ENCODE data around the gene ASCL2.

Gene ASCL2

DNA sequence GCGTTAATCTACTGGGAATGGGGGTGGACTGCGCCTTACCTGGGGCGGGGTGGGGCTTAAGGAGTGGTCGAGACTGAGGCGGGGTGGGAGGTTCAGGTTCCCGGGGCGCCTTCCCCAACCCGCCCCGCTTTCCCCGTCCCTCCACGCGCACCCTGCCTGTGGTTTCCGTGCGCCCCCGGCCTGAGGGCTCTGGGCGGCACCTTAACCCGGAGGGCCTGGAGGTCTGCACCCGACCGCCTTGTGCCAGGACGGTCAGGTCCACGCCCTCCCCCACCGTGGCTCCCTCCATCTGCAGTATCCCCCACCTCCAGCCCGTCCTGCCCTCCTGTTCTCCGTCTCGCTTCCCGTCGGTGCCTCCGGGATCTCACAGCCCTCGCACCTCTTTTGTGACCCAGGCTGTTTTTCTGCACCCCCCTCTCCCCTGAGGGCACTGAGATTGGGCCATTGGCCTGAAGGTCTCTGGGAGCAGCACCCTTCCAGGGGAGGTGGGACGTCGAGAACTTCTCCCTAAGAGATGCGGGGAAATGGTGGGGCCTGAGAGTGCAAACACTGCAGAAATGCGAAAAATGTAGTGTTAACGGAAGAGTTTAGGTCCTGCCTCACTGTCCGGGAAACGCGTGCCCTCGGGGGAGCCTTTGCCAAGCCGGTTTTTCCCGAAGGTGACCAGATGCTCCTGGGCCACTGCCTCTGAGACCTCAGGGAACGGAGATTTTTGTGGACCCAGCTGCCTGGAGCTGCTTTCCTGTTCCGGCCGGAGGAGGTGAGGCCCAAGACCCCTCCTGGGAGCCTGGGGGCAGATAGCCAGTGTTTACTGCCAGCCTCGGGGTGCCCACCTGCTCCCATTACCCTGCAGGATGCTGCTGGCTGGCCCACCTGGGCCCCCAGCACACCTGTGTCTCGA lies 1.2 kb upstream of the ASCL2 start:
- DNase-seq (ENCODE audit: low spot score): no peak

DNA sequence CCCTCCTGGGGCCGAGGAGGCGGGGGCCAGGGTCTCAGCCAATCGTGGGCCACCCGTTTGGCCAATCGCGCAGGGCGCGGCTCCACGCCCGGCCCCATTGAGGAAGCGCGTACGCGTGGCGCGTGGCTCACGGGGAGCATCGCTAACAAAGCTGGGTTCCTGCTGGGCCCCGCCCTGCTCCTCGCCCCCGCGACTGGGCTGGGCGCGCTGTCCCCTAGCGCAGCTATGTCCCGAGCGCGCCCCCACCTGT lies 614 bp upstream of the ASCL2 start:
- DNase-seq (ENCODE audit: low spot score): no peak

DNA sequence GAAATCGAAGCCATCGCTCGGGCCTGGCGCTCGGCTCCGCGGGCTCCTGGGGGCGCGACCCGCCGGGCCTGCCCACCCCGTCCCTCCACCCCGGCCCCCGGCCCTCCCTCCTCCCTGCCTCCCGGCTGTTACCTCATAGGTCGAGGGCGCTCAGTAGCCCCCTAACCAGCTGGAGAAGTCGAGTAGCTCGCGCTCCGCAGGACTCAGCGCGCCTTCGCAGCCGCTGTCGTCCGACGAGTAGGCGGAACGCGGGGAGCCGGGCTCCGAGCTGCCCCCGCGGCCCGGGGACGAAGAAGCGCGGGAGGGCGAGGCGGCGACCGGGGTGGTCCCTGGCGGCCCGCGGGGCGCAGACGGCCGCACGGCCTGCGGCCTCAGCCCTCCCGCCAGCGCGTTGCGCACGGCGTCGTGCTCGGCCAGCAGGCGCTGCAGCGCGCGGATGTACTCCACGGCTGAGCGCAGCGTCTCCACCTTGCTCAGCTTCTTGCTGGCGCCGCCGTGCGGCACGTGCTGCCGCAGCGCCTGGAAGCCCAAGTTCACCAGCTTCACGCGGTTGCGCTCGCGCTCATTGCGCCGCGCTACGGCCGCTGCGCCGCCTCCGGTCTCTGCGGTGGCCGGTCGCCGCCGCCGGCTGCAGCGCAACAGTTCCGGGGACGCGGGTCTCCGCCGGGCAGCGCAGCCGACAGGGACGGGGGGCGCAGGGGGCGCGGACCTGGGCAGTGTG lies 627 bp downstream of the ASCL2 start:
- peak; percentile 43 for DNase-seq (ENCODE audit: low spot score)

GRCh38 chr11:2268729-2269600 lies 1.4 kb downstream of the ASCL2 start:
- peak; percentile 58 for DNase-seq (ENCODE audit: low spot score)

- DNase-seq (ENCODE audit: low spot score): no peak
These were observed 2.3 kb downstream of the ASCL2 start for GRCh38 chr11:2267851-2268728.

DNA sequence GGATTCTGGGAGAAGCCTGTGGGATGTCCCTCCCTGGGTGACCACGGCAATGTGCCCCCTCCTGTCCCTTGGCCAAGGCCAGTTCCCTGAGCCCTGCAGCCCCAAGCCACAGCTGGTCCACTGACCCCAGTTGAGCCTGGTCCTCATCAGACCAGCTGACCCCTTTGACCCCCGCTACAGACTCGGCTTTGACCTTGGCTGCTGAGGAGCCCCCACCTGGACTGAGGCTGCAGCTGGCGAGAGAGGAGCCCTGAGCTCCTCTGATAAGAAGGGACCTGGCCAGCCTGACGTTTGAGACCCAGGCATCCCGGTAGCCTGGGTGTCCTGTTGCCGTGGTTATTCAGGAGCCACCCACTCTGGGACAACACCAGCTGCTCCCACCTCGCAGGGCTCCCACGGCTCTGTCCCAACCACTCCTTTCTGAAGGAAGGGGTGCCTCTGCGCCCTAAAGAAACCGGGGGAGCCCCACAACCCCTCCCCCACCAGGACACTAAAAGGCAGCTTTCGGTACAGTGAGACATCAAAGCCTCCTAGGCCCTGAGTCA lies 3.0 kb downstream of the ASCL2 start:
- DNase-seq (ENCODE audit: low spot score): no peak

- DNase-seq (ENCODE audit: low spot score): no peak
These were observed 3.6 kb downstream of the ASCL2 start for GRCh38 chr11:2266586-2267305.

- DNase-seq (ENCODE audit: low spot score): no peak
These were observed 4.4 kb downstream of the ASCL2 start for GRCh38 chr11:2265854-2266585.

DNA sequence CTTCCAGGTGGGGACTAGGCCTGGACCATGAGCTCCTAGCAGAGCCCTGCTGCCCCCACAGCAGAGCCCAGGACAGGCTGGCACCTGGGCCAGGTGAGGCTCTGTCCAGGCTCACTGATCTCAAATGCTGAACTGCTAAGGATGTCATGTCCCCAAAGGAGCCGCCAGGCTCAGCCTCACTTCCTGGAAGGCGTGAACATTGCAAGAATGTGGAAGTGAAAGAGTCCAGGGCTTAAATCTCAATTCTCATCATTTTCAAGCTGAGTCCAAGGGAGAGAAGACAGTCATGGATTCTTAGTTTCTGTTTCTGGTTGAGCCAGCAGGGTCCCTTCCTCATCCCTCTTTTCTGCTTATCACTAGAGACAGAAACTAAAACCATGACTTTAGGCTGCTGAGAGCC lies 5.0 kb downstream of the ASCL2 start:
- peak; percentile 52 for DNase-seq (ENCODE audit: low spot score)

DNA sequence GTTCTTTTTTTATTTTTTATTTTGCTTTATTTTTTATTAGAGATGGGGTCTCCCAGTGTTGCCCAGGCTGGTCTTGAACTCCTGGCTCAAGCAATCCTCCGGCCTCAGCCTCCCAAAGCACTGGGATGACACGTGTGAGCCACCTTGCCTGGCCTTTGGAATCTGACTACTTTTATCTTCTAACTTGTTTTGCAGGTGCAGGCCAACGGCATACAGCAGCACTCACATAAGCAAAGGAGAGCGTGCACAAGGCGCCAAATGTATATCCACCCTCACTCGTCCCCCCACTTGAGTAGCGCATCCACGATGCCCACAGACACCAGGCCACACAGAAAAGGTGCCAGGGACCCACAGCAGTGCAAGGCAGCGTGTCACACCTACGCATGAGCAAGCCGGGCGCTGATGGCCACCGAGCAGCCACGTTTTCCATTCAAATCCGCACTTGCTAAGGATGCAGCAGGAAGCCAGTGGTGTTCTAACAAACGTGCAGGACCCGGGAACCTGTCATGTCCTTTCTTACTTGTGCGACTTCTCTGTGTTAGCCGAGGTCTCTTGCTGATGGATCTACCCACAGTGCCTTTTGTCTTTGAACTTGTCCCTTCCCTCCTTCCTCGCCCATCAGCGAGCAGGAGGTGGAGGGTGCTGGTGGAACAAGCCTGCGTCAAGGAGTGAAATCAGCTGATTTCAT lies 5.9 kb downstream of the ASCL2 start:
- DNase-seq (ENCODE audit: low spot score): no peak

GRCh38 chr11:2263724-2264360 lies 6.5 kb downstream of the ASCL2 start:
- DNase-seq (ENCODE audit: low spot score): no peak

- DNase-seq (ENCODE audit: low spot score): no peak
These were observed 7.3 kb downstream of the ASCL2 start for GRCh38 chr11:2263071-2263565.

- DNase-seq (ENCODE audit: low spot score): no peak
These were observed 7.9 kb downstream of the ASCL2 start for GRCh38 chr11:2262301-2263070.

GRCh38 chr11:2261436-2262230 lies 8.8 kb downstream of the ASCL2 start:
- no peak for DNase-seq (ENCODE audit: low spot score)

DNA sequence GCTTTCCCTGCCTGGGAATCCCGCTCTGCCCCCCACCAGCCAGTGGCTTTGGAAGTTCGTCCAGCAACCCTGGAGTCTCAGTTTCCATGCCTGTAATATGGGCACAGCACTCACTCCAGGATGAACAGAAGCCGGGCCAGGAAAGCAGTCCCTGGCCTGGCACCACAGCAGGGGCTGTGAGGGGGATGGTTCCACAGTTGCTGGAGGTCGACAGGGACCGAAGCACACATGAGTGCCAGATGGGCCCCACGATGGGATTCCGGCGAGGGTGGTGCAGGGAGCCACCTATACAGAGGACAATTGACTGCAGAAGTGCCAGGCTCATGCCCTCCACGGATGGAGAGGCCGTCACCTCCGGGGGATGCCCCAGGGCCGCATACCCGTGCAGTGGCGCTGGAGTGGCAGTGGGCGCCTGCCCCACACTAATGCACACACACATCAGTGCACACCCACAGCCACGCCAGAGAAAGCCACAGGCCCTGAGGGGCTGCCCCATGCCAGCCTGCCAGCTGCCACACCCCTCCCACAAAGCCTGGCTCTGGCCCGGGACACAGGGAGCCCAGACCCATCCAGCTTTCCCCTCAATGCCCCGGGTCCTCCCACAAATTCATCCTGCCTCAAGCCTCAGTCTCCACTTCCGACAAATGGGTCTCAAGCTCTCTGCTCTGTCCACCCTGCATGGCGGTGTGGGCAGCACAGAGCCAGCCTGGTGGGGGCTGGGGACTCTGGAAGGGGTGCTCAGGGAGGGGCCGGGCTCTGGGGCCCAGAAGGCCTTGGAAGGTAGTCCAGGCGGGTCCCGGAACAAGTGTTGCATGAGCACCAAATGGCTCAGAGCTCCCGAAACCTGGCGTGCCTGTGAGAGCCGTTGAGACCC lies 9.7 kb downstream of the ASCL2 start:
- no peak for DNase-seq (ENCODE audit: low spot score)

- no peak for DNase-seq (ENCODE audit: low spot score)
These were observed 10.4 kb downstream of the ASCL2 start for GRCh38 chr11:2259897-2260451.

Measured in activated CD4-positive, alpha-beta T cell treated with anti-CD3 and anti-CD28 coated beads, Interleukin-2, Interleukin-4, amounts not matched to agents 100 ng/mL and 50 ng/mL, durations not matched to agents 16 hours and 8 hours (primary cell).